HG03439 (cell line): ENCODE measurements around the gene TRIP13.
"Not testable (repeated sequence)": the region's sequence is repeated elsewhere in the genome, so short reads cannot be mapped to it uniquely, and the experiment has no call there.

Source experiments
- ATAC-seq: cut with Tn5 transposase; IDR thresholded peaks from one replicate; pipeline ENCODE4 v1.9.1; 2021; ENCODE audit warnings: mild to moderate bottlenecking, moderate library complexity; ENCODE audit not compliant: unreplicated experiment

Gene TRIP13

DNA sequence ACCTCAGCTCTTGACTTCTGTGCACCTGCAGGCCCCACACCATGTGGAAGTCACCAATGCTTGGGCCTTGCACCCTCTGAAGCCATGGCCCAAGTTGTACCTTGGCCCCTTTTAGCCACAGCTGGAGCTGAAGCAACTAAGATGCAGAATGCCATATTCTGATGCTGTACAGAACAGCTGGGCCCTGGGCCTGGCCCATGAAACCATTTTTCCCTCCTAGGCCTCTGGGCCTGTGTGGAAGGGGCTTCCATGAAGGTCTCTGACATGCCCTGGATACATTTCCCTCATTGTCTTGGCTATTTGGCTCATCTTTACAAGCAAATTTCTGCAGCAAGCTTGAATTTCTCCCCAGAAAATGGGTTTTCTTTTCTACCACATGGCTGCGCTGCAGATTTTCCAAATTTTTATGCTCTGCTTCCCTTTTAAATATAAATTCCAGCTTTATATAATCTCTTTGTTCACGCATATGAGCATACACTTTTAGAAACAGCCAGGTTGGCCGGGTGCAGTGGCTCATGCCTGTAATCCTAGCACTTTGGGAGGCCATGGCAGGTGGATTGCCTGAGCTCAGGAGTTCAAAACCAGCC, 41.8 kb downstream of the TRIP13 start:
- not testable (repeated sequence) for ATAC-seq

DNA sequence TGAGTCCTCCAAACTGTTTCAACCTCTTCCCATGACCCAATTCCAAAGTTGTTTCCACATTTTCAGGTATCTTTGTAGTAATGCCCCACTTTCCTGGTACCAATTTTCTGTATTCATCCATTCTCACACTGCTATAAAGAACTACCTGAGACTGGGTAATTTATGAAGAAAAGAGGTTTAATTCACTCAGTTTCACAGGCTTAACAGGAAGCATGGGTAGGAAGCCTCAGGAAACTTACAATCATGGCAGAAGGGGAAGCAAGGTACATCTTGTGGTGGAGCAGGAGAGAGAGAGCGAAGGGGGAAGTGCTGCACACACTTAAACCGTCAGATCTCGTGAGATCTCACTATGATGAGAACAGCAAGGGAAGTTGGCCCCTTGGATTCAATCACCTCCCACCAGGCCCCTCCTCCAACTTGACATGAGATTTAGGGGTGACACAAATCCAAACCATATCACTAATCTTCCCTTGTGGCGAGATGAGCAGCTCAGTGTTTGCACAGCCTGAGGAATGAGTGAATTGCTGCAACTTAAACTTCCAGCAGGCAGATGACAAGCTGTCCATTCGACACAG, 42.9 kb downstream of the TRIP13 start:
- ATAC-seq = no peak

DNA sequence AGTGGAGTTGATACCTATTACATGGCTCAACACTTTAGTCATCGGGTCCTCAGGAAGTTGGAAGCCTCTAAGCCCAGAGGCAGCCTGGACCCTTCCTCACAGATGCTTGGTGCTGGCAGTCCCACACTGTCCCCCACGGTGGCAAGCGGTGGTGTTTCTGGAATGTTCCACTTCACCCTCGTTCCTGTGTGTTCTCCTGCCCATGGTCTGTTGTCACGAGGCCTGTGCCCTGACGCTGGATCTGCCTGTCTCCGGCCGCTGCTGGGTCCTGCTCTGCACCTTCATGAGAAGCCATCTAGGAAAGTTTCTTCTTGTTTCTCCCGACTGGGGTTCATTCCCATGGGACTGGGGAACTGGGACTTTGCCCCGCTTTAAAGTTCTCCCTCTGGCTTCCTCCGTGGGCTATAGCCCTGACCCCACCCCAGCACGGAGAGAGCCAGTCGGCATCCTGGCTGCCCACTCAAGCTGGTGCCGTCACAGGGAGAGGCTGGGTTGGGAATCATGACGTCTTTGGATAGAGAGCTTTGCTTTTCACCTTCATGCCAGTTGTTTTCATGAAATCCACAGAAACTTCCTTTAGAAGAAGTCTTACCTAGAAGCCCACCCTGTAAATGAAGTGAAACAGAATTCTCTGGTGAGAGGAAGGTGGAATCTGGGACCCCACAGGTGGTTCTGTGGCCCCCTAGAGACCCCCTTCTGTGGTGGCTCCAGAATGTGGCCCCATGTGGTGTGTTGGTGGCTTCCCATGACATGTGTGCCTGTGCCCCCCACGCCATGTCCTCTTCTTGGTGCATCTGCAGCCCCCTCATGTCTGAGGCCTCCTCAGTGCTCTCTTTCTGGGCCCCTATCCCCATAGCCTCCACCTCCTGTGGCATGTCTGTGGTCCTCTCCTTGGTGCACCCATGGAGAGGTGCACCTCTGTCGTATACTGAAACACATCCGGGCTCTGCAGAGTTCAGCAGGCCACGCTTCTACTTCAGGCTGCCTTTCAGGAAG, 43.8 kb downstream of the TRIP13 start:
- ATAC-seq = no peak

DNA sequence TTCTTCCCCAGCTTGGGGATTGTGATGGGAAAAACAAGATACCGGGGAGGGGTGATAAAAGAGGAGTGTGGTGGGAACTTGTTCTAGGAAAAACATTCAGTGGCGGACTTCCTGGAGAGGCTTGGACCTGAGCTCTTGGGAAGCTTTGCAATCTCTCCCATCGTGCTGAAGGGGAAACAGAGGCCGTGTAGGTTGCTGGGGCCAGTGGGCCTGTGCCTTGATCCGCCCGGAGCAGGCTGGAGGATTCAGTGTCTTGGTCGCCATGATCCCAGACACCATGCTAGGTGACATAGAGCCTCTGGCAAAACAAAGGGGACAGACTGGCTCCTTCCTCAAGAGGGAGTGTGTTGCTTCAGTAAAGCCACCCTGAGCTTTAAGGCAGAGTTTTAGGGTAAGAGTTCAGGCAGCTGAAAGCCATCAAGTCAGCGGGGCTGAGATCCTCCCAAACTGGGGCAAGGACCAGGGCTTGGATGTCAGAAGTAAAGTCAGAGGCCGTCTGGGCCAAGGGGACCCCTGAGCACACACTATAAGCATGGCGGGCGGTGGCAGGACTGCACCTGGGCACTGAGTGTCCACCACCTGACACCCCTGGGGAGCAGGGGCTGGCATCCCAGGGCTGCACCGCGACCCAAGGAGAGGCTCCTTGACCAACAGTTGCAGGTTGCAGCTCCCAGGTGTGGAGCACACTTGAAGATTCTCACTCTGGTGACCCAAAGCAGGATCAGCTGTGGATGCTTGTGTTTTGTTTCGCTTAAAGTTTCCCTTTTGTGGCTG, 44.7 kb downstream of the TRIP13 start:
- no peak for ATAC-seq

DNA sequence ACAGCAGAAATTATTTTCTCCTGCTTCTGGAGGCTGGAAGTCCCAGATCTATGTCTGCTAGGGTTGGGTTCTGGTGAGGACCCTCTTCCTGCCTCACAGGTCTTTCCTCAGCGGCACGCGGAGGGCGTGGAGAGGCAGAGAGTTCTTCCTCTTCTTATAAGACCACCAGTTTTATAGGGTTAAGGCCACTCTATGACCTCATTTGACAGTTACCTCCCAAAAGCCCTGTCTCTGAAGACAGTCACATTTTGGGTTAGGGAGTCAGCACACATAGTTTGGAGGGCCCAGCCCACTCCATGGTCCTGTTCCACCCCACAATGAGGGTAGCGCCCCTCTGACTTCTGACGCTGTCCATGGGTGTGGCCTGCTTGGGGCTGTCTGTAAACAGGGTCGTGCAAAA, 46.7 kb downstream of the TRIP13 start:
- no peak for ATAC-seq

DNA sequence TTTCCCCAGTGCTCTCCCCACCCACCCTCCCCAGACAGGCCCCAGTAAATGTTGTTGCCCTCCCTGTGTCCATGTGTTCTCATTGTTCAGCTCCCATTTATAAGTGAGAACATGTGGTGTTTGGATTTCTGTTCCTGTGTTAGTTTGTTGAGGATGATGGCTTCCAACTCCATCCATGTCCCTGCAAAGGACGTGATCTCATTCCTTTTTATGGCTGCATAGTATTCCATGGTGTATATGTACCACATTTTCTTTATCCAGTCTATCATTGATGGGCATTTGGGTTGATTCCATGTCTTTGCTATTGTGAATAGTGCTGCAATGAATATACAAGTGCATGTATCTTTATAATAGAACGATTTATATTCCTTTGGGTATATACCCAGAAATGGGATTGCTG, 48.1 kb downstream of the TRIP13 start:
- not testable (repeated sequence) for ATAC-seq

DNA sequence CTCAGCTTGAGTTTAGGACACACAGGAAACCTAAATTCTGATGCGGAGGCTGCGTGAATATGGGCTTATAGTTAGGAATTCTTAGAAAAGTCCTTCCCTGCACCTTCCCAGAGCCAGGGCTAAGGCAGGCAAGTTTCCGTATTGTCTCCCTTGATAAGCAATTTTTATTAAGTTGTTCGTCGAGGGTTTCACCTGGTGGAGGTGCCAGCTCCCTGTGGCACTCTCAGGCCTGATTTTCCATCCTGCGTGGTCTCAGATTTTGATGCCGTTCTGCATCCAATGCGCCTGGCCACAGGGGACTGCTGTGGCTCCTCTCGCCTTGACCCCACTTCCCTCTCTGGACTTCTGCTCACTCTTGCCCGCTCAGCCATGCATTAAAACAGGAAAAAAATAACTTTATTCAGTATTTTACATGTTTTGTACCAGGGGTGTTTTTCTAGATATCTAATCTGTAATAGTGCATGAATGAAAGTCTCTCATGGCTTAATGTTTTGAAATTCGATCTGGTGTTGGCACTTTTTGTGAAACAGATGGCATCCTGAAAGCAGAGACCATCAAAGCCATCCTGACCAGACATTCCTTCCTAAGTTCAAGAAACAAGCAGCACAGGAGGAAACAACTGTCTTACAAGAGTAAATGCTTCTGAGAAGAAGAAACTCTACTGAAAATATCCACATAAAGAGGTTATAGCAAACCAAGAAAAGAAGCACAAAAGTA, 50.7 kb downstream of the TRIP13 start:
- no peak for ATAC-seq

DNA sequence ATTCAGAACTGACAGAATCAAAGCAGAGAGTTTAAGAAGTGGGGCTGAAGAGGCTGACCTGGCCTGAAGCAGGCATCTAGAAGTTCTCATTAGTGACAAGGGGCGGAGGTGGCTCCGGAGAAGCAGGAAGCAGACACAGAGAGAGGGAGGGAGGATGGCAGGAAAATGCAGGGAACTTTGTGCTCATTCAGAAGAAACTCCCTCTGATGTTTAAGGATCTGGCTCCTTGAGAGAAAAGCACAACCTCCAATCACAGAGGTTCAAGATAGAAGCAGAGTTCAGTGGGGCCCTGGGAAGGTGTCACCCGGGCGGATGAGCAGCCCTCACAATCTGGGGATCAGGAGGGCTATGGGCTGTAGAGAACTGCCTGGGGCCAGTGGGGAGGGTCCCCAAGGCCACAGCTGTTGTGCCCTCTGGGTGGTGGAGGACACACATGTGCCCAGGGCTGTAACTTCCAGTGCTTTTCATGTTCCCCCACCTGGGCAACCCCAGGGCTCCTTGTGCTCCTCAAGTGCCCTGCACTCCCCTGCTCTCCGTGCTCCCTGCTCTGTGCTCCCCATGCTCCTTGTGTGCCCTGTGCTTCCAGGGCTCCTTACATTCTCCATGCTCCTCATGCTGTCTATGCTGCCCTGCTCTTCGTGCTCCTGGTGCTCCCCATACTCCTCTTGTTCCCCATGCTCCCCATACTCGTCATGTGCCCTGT, 51.4 kb downstream of the TRIP13 start:
- ATAC-seq = no peak

DNA sequence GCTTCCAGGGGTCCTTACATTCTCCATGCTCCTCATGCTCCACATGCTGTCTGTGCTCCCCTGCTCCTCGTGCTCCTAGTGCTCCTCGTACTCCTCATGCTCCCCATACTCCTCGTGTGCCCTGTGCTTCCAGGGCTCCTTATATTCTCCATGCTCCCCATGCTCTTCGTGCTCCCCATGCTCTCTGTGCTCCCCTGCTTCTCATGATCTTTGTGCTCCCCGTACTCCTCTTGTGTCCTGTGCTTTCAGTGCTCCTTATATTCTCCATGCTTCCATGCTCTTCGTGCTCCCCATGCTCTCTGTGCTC, 51.9 kb downstream of the TRIP13 start:
- no peak for ATAC-seq

DNA sequence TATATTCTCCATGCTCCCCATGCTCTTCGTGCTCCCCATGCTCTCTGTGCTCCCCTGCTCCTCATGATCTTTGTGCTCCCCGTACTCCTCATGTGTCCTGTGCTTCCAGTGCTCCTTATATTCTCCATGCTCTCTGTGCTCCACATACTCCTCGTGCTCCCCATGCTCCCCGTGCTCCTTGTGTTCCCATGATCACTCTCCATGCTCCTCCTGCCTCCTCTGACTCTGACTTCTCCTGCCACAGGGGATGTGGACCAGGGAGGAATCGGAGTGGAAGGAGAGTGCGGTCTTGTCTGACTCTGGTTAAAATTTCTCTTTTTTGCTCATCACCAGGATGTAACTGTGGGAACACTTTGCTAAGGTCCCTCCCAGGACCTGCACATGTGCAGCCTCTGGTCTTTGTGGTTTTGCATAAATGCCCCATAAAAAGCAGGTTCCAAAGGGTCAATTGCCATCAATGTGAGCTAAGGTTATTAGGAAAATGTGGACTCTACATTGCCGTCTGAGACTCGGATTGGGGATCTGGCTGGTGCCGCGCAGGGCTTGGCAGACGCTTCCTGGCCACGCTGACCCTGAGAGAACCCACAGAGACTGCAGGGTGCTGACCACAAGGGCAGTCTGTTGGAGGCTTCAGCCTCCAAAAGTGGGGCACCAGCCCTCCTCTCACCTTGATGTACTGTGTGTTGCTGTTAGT, 52.5 kb downstream of the TRIP13 start:
- ATAC-seq = no peak

DNA sequence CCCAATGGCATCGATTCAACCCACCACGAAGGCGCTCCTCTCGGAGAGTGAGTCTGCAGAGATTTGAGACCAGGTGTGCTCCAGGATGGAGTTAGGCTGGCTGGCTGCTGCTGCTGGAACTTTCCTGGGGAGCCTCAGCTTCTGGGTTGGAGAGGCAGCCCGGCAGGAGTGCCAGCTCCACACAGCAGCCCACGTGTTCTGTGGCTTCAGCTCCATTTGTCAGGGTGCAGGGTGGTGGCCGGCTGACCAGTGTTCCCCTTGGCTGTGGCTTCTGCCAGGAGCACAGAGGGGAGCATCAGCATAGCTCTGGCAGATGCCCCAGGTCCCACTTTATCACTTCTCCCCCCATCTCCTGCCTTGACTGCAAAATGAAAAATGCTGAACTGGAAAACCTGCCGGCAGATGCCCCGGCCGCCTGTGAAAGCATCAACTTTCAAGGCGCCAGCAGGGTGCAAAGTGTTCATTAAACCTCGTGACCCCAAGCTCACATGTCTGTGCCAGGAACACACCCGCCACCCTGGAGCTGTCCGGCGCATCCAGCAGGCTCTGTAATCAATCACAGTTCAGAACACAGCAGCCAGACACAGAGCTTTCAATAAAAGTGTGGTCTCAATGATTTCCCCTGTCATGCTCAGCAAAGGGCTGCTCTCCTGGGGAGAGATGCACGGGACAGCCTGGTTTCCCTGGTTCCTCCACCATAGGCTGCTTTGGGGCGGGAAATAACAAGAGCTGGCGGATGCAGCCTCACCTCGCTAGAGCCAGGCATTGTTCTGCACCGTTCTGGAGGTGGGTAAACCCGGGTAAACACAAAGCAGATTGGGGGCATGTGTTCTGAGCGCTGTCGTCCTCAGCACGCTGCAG, 53.2 kb downstream of the TRIP13 start:
- ATAC-seq = no peak

DNA sequence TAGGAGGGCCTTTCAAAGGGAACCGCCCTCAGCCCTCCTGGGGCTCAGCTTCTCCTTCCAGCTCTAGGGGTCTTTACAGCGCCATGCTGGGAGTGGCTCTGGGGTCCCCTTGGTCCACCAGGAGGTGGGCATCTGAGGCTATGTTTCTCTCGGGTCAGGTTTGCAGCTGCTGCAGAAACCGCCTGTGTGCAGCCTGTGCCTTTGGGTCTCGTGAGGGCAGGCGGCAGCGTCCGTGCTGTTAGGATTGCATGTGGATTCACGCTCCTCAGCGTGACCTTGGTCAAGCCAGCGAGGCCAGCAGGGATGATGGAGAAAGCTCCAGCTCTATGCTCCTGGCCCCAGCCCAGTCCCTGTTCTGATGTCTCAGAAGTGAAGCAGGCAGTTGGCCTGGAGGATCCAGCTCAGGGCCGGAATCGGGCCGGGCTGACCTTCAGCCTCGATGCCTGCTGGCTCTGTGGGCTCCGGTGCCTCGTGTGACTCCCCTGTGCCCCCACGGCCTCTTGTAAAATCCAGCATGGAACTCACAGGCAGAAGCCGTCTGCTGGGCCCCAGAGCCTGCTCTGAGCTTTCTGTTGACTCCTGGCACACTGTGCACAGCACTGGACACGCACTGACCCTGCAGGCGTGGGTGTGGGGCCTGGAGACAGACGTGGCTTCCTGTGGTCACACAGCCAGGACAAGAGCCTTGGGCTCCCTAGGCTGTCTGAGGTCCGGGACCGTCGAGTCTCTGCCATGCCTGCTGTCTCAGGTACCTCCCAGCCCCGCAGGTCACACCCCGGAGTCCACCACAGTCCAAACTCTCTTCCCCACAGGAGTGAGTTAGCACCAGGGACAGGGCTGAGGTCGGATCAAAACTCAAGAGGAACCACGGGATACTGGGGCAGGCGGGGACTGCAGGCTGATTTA, 54.3 kb downstream of the TRIP13 start:
- ATAC-seq = no peak

DNA sequence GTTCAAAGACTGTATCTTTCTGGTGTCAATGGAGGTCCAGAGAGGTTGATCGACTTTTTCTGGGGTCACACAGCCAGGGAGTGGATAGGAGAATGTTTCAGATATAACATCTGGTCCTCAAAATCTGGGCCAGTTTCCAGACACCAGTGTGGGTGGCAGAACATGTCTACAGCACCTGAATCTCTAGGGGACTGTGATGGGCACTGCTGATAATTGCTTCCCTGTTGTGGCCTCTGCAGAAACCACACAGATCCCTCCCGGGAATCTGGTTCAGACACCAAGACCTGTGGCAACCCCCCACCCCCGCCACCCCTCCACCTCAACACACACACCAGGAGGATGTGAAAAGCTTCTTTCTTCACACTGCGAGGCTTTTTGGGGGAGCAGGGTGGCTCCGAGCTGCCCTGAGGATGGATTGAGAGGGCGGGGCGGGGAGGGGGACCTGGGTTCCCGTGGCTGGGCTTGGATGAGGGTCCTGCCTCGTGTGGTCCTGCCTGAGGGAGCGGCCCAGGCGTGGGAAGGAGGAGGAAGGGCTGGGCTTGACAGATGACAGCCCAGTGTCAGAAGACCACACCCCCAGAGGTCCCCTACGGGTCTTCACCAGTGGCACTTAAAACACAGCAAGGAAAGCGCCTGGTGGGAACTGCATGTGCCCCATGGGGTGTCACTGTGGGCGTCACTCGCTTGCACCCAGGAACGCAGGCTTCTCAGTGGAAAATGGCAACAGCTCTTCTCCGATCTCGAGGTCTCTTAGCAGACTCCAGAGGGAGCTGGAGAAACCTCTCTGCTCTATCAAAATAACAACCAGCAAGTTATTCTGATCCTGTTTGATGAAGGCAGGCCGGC, 55.2 kb downstream of the TRIP13 start:
- ATAC-seq = no peak

DNA sequence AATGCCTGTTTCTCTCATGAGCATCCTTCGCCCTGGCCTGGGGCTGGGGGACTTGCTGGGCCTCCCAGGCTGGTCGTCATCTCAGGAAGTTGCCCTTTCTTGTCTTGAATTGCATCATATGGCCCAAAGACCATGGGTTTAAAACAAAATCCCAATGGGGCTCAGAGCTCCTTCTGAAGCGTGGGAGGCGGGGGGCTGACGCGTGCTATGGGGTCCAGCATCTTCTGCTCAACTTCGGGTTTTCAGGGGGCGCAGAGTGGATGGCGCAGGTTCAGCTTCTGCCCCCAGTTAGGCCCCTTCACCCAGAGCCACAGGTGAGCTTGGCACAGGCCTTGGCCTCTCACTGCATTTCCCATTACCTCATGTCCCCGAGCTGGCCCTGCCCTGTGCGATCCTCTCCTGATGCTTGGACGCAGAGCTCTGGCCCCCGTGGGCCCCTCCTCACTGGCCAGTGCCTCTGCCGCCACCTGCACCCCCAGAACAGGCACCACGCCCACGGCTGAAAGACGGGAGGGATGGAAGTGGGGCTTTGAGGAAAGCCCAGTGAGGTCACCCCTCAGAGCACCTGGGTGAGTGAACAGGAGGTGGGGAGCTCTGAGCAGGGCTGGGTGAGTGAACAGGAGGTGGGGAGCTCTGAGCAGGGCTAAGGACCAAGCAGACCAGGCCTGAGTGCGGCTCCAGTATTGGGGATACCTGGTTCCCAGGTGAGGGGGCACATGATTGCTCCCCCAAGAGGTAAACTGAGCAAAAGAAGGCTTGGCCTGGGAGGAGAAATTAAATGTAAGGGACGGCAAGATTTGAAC, 56.0 kb downstream of the TRIP13 start:
- ATAC-seq = no peak

DNA sequence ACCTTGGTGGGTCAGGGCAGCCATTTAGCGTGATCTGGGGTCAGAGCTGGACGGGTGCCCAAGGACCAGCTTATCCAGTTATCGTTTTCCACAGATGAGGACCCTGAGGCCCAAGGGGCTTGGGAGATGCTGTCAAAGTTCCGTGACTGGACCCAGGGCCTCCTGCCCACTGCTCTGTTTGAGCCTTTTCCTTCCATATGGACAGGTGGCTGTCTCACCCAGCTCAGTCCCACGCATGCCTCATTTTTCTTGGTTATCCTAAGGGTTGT, 56.5 kb downstream of the TRIP13 start:
- ATAC-seq = no peak
